ENCODE results near the gene FSIP1. TPM values are rescaled to one million over a fixed set of nuclear protein-coding genes. Genes with fewer than 3 reads are reported as not detected.

FSIP1 gene
- total and polyA plus RNA-seq, 5 donors: 0.16 to 0.53 (median 0.34) TPM

DNA sequence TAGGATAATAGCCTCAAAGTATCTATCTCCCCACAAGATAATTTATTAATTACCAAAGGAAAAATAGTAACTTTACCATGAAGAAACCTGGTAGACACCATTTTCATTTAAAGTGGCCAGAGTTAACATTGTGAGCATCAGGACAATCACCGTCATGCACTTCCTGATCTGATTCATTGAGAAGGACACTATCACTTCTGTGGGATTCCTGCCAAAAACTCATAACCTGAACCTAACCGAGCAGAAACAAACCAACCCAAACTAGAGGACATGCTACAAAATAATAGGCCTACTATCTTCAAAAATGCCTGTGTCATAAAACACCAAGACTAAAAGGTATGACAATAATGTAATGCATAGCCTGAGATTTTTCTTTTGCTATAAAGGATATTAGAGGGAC is 39.0 kb downstream of the FSIP1 start:
- WGBS: 67% methylated on average over 2 of the region's 2 CpGs
- H3K9me3 ChIP-seq (ENCODE audit: control insufficient read depth, low read length): no peaks in the 10 kb centered on the region
- no peaks in the 10 kb centered on the region for H3K27me3 ChIP-seq (ENCODE audit: control insufficient read depth, insufficient read depth)
- intact Hi-C loops (cut with DNase I): loop anchor here in 1 of 4 donors (10.0 kb wide), 1 partner anchor 149 kb away; no protein-coding TSS in a partner anchor
- H3K4me3 ChIP-seq (ENCODE audit: low read length): no peak overlapping the region
- ATAC-seq (no peak), DNase-seq (no peak)
- H3K4me1 ChIP-seq (ENCODE audit: control insufficient read depth, insufficient read depth, low read length): no peaks in the 10 kb centered on the region
- no peak overlapping the region for H3K27ac ChIP-seq (ENCODE audit: low read length)

GRCh38 chr15:39741258-39741657 is 41.4 kb downstream of the FSIP1 start:
- ATAC-seq: no peak
- H3K9me3 ChIP-seq (ENCODE audit: control insufficient read depth, low read length): no peaks in the 10 kb centered on the region
- no peaks in the 10 kb centered on the region for H3K27me3 ChIP-seq (ENCODE audit: control insufficient read depth, insufficient read depth)
- H3K27ac ChIP-seq (ENCODE audit: low read length): no peak overlapping the region
- DNase-seq: no peak
- intact Hi-C loops (cut with DNase I): loop anchor here in 1 of 4 donors (10.0 kb wide), 1 partner anchor 146 kb away; no protein-coding TSS in a partner anchor
- H3K4me1 ChIP-seq (ENCODE audit: control insufficient read depth, insufficient read depth, low read length): peaks cover 2% of the 10 kb centered on the region
- H3K4me3 ChIP-seq (ENCODE audit: low read length): no peak overlapping the region

DNA sequence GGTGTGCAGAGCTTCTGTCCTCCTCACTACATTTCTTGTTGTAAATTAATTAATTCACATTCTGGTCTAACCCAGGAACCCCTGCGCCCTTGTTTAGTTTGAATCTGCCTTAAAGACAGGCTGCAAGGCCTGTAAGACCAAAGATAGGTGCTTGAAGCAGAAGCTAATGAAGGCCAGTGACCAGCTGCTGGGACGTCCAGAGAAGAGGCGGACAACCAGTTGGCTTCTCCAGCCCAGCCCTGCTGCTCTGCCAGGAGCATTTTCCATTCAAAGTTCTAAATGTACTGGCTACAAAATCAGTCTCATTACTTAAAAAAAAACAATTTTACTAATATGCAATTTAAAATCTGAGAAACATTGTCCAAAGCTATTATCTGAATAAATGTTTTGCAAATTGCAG is 43.6 kb downstream of the FSIP1 start:
- Histone ChIP-seq H3K4me3 (ENCODE audit: low read length) (no peak overlapping the region), H3K4me1 (ENCODE audit: control insufficient read depth, insufficient read depth, low read length) (peaks cover 2% of the 10 kb centered on the region), H3K27me3 (ENCODE audit: control insufficient read depth, insufficient read depth) (no peaks in the 10 kb centered on the region), H3K27ac (ENCODE audit: low read length) (no peak overlapping the region), H3K9me3 (ENCODE audit: control insufficient read depth, low read length) (no peaks in the 10 kb centered on the region)
- ATAC-seq: no peak
- peak in 2 of 3 donors; percentile 41 to 42 for DNase-seq
- intact Hi-C loops (cut with DNase I): no loop called here
- WGBS: 78% methylated on average over 3 of the region's 3 CpGs

DNA sequence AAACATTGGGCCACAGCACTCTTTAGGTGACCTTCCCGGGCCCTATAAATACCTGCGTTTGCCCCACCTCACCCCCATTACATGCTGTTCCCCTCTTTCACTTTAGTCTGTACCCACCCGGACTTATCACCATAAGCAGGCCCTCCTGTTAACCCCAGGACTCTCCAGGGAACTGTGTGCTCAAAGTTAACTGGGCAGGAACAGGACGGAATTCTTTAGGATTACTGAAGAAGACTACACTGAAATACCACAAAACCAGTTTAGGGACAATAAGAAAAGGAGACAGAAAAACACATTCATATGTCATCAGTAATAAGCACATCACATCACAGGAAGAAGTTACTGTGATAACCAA is 45.5 kb downstream of the FSIP1 start:
- intact Hi-C loops (cut with DNase I): no loop called here
- no peak for ATAC-seq
- 60% methylated on average over 4 of the region's 4 CpGs for WGBS
- Histone ChIP-seq H3K9me3 (ENCODE audit: control insufficient read depth, low read length) (no peaks in the 10 kb centered on the region), H3K27ac (ENCODE audit: low read length) (peak overlapping the region; percentile 29), H3K27me3 (ENCODE audit: control insufficient read depth, insufficient read depth) (no peaks in the 10 kb centered on the region), H3K4me1 (ENCODE audit: control insufficient read depth, insufficient read depth, low read length) (peaks cover 2% of the 10 kb centered on the region), H3K4me3 (ENCODE audit: low read length) (no peak overlapping the region)
- no peak for DNase-seq

DNA sequence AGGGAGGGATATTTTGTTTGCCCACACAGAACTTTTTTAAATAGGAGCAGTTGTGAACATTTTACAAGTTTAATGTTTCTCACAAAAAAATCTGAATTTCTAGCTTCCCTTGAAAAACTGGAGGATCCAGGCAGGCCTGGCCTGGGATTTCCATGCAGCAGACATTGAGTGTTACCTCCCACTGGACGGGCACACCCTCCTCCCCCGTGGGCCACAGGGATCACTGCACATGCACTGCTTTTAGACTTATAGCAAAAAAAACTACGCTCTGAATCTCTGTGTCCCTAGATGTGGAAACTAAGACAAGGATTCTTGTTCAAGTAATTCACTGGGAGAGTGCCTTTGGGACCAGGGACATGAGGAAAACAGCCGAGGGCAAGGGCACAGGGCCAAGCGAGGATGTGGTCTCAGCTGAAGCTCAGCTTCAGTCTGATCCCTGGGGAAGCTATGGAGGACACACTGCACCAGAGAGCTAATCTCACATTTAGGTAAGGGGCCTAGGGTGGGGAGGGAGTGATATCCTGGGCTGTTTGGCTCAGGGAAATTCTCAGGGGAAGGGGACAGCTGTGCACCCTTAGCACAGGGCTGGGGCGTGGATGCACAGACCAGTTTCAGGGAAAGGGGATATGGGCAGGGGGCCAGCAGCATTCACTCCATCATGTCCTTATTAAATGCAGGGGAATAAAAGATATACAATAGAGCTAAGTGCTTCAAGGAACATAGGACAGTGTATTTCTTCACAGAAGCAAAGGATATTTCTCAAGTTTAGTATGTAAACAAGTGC is 46.0 kb downstream of the FSIP1 start:
- DNase-seq: peak; percentile 23 to 77 (median 69)
- ATAC-seq: peak; percentile 23 to 48

DNA sequence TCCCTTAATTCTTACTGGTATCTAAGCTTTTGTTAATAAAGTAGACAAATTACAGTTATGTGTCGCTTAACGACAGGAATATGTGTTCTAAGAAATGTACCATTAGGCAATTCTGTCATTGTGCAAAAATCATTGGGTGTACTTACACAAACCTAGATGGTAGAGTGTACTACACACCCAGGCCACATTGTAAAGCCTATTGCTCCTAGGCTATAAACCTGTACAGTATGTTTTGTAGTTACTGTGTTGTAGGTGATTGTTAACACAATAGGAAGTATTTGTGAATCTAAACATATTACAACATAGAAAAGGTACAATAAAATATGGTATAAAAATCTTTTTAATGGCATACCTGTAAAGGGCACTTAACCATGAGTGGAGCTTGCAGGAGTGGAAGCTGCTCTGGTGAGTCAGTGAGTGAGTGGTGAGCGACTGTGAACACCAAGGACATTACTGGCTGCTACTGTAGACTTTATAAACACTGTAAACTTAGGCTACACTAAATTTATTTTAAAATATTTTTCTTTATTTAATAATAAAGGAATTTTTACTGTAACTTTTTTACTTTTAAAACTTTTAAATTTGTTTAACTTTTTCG is 47.4 kb downstream of the FSIP1 start:
- ATAC-seq (no peak), DNase-seq (no peak)
- Histone ChIP-seq H3K27ac (ENCODE audit: low read length) (no peak overlapping the region), H3K4me1 (ENCODE audit: control insufficient read depth, insufficient read depth, low read length) (peaks cover 2% of the 10 kb centered on the region), H3K9me3 (ENCODE audit: control insufficient read depth, low read length) (no peaks in the 10 kb centered on the region), H3K4me3 (ENCODE audit: low read length) (no peak overlapping the region), H3K27me3 (ENCODE audit: control insufficient read depth, insufficient read depth) (no peaks in the 10 kb centered on the region)
- intact Hi-C loops (cut with DNase I): no loop called here
- 97% methylated on average over 4 of the region's 4 CpGs for WGBS

More for the DNA sequence above, 46.0 kb downstream of the FSIP1 start:
- H3K27ac ChIP-seq (ENCODE audit: low read length): peak overlapping the region; percentile 29
- 56% methylated on average over 6 of the region's 6 CpGs for WGBS
- intact Hi-C loops (cut with DNase I): no loop called here
- H3K27me3 ChIP-seq (ENCODE audit: control insufficient read depth, insufficient read depth): no peaks in the 10 kb centered on the region
- no peak overlapping the region for H3K4me3 ChIP-seq (ENCODE audit: low read length)
- H3K9me3 ChIP-seq (ENCODE audit: control insufficient read depth, low read length): no peaks in the 10 kb centered on the region
- H3K4me1 ChIP-seq (ENCODE audit: control insufficient read depth, insufficient read depth, low read length): peaks cover 2% of the 10 kb centered on the region

- DNase-seq: no peak
- Histone ChIP-seq H3K27ac (ENCODE audit: low read length) (no peak overlapping the region), H3K9me3 (ENCODE audit: control insufficient read depth, low read length) (no peaks in the 10 kb centered on the region), H3K27me3 (ENCODE audit: control insufficient read depth, insufficient read depth) (no peaks in the 10 kb centered on the region), H3K4me3 (ENCODE audit: low read length) (no peak overlapping the region), H3K4me1 (ENCODE audit: control insufficient read depth, insufficient read depth, low read length) (no peaks in the 10 kb centered on the region)
- intact Hi-C loops (cut with DNase I): no loop called here
- WGBS: 89% methylated on average over 3 of the region's 3 CpGs
- ATAC-seq: no peak
Observed at GRCh38 chr15:39731266-39731665, 51.4 kb downstream of the FSIP1 start.

DNA sequence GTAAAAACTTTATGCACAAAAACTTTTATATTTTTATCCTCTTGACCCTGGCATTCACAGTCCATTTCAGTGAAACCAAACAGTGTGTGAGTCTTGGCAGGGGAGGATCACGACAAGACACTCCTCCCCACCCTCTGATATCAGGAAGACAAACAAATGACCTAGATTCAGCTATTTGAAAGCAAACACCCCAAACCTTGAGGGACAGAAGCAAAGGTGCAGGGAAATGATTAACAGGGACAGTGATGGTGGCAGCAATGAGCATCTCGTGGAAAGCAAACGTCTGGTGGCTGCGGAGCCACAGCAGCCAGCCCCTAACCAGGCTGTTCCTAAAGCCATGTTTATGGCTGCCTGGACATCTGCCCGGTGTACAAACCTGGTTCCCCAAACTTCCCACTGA is 52.1 kb downstream of the FSIP1 start:
- Histone ChIP-seq H3K27me3 (ENCODE audit: control insufficient read depth, insufficient read depth) (no peaks in the 10 kb centered on the region), H3K9me3 (ENCODE audit: control insufficient read depth, low read length) (no peaks in the 10 kb centered on the region), H3K4me3 (ENCODE audit: low read length) (no peak overlapping the region), H3K4me1 (ENCODE audit: control insufficient read depth, insufficient read depth, low read length) (no peaks in the 10 kb centered on the region), H3K27ac (ENCODE audit: low read length) (no peak overlapping the region)
- intact Hi-C loops (cut with DNase I): no loop called here
- WGBS: 66% methylated on average over 5 of the region's 5 CpGs
- no peak for ATAC-seq
- no peak for DNase-seq

GRCh38 chr15:39729500-39729899 is 53.1 kb downstream of the FSIP1 start:
- no peaks in the 10 kb centered on the region for H3K4me1 ChIP-seq (ENCODE audit: control insufficient read depth, insufficient read depth, low read length)
- no peak for ATAC-seq
- intact Hi-C loops (cut with DNase I): no loop called here
- H3K27me3 ChIP-seq (ENCODE audit: control insufficient read depth, insufficient read depth): no peaks in the 10 kb centered on the region
- no peaks in the 10 kb centered on the region for H3K9me3 ChIP-seq (ENCODE audit: control insufficient read depth, low read length)
- H3K27ac ChIP-seq (ENCODE audit: low read length): no peak overlapping the region
- H3K4me3 ChIP-seq (ENCODE audit: low read length): no peak overlapping the region
- DNase-seq: no peak
- 95% methylated on average over 4 of the region's 4 CpGs for WGBS

- Histone ChIP-seq H3K9me3 (ENCODE audit: control insufficient read depth, low read length) (no peaks in the 10 kb centered on the region), H3K4me1 (ENCODE audit: control insufficient read depth, insufficient read depth, low read length) (no peaks in the 10 kb centered on the region), H3K4me3 (ENCODE audit: low read length) (no peak overlapping the region), H3K27ac (ENCODE audit: low read length) (no peak overlapping the region), H3K27me3 (ENCODE audit: control insufficient read depth, insufficient read depth) (no peaks in the 10 kb centered on the region)
- DNase-seq: no peak
- intact Hi-C loops (cut with DNase I): no loop called here
- ATAC-seq: no peak
- 96% methylated on average over 2 of the region's 2 CpGs for WGBS
Observed at GRCh38 chr15:39728845-39729244, 53.8 kb downstream of the FSIP1 start.

- 91% methylated on average over 6 of the region's 6 CpGs for WGBS
- intact Hi-C loops (cut with DNase I): no loop called here
- no peak overlapping the region for H3K27ac ChIP-seq (ENCODE audit: low read length)
- H3K9me3 ChIP-seq (ENCODE audit: control insufficient read depth, low read length): no peaks in the 10 kb centered on the region
- ATAC-seq (no peak), DNase-seq (no peak)
- no peaks in the 10 kb centered on the region for H3K27me3 ChIP-seq (ENCODE audit: control insufficient read depth, insufficient read depth)
- H3K4me1 ChIP-seq (ENCODE audit: control insufficient read depth, insufficient read depth, low read length): no peaks in the 10 kb centered on the region
- H3K4me3 ChIP-seq (ENCODE audit: low read length): no peak overlapping the region
Observed at GRCh38 chr15:39721893-39722292, 60.7 kb downstream of the FSIP1 start.

Measured in right cardiac atrium (tissue), 5 donors.